Parathyroid adenoma (tissue), 2 donors: ENCODE measurements around the gene CALHM6.

Experiments used
- H2AFZ ChIP-seq: fragments of 300-600 bp; sonication (generic); one replicate; pipeline ENCODE4 v1.7.0; 2017; ENCODE audit warnings: antibody characterized with exemption, mild to moderate bottlenecking
- H3K27ac ChIP-seq: fragments of 300-600 bp; sonication (generic); one replicate; pipeline ENCODE4 v1.7.0; 2017
- H3K27me3 ChIP-seq: fragments of 300-600 bp; sonication (generic); one replicate; pipeline ENCODE4 v1.7.0; 2017; ENCODE audit warnings: low read length; ENCODE audit not compliant: control insufficient read depth, insufficient read depth
- H3K36me3 ChIP-seq: fragments of 300-600 bp; sonication (generic); one replicate; pipeline ENCODE4 v1.7.0; 2017; ENCODE audit warnings: low read length; ENCODE audit not compliant: control insufficient read depth, insufficient read depth
- H3K4me1 ChIP-seq: fragments of 300-600 bp; sonication (generic); one replicate; pipeline ENCODE4 v1.7.0; 2017; ENCODE audit warnings: control low read depth
- H3K4me2 ChIP-seq: fragments of 300-600 bp; sonication (generic); one replicate; pipeline ENCODE4 v1.7.0; 2017; ENCODE audit warnings: low read length
- H3K4me3 ChIP-seq: fragments of 300-600 bp; sonication (generic); one replicate; pipeline ENCODE4 v1.7.0; 2017; ENCODE audit warnings: low read depth, low read length
- H3K79me2 ChIP-seq: fragments of 300-600 bp; sonication (generic); one replicate; pipeline ENCODE4 v1.7.0; 2017; ENCODE audit warnings: control low read depth
- H3K9ac ChIP-seq: fragments of 300-600 bp; sonication (generic); one replicate; pipeline ENCODE4 v1.7.0; 2017; ENCODE audit warnings: mild to moderate bottlenecking
- H3K9me3 ChIP-seq: fragments of 300-600 bp; sonication (generic); one replicate; pipeline ENCODE4 v1.7.0; 2017; ENCODE audit warnings: low read length; ENCODE audit not compliant: control insufficient read depth
- TF ChIP-seq, protein P1 (sequence below): fragments of 300-600 bp; sonication (generic); IDR thresholded peaks from one replicate; pipeline ENCODE4 v1.7.0; 2017; ENCODE audit warnings: antibody characterized with exemption, mild to moderate bottlenecking
- donor health status: primary hyperparathyroidism.

The CALHM6 gene

DNA sequence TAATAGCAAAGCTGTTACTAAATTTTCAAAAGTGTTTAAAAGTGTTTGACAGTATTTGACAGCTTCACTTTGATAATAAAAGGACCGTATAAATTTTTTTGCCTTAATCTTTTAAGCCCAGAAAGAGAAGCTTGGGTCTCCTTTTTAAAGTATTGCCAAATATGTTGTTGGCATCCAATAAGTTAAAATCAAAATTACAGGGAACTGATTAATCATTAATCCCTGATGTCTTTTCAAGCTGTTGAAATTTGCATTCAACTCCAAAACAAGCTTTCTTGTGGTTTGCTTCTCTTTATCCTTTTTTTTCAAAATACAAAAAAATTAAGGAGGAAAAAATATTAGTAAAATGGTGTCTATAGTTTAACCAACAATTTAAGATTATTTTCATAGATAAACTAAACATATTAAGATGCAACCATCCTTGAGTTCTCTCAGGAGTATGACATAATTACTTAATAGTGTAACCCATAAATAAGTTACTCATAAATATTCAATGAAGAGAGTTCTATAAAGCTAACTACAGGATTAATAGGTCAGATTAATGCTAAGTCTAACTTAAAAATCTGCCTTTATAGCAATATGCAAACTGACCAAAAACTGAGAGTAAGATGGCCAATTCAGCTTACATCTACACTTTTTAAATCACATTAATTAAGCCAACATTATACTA is 27.0 kb upstream of the CALHM6 start:
- Histone ChIP-seq H3K4me2 (no peak overlapping the region), H3K36me3 (no peaks in the 10 kb centered on the region), H3K4me1 (no peaks in the 10 kb centered on the region), H2AFZ (no peak overlapping the region), H3K9me3 (no peaks in the 10 kb centered on the region), H3K4me3 (no peak overlapping the region), H3K27ac (no peak overlapping the region), H3K79me2 (no peaks in the 10 kb centered on the region), H3K9ac (no peak overlapping the region), H3K27me3 (no peaks in the 10 kb centered on the region)
- TF ChIP-seq, protein P1, sequence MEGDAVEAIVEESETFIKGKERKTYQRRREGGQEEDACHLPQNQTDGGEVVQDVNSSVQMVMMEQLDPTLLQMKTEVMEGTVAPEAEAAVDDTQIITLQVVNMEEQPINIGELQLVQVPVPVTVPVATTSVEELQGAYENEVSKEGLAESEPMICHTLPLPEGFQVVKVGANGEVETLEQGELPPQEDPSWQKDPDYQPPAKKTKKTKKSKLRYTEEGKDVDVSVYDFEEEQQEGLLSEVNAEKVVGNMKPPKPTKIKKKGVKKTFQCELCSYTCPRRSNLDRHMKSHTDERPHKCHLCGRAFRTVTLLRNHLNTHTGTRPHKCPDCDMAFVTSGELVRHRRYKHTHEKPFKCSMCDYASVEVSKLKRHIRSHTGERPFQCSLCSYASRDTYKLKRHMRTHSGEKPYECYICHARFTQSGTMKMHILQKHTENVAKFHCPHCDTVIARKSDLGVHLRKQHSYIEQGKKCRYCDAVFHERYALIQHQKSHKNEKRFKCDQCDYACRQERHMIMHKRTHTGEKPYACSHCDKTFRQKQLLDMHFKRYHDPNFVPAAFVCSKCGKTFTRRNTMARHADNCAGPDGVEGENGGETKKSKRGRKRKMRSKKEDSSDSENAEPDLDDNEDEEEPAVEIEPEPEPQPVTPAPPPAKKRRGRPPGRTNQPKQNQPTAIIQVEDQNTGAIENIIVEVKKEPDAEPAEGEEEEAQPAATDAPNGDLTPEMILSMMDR, result no peak

DNA sequence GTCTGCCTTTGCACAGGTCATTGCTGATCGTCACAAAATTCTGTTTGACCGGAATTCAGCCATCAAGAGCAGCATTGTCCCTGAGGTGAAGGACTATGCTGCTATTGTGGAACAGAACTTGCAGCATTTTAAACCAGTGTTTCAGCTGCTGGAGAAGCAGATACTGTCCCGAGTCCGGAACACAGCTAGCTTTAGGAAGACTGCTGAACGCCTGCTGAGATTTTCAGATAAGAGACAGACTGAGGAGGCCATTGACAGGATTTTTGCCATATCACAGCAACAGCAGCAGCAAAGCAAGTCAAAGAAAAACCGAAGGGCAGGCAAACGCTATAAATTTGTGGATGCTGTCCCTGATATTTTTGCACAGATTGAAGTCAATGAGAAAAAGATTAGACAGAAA is 24.6 kb upstream of the CALHM6 start:
- Histone ChIP-seq H3K9ac (no peak overlapping the region), H3K4me3 (no peak overlapping the region), H3K4me1 (no peaks in the 10 kb centered on the region), H3K36me3 (no peaks in the 10 kb centered on the region), H3K79me2 (no peaks in the 10 kb centered on the region), H3K4me2 (no peak overlapping the region), H3K27ac (no peak overlapping the region), H3K27me3 (no peaks in the 10 kb centered on the region), H3K9me3 (no peaks in the 10 kb centered on the region), H2AFZ (peak overlapping the region; percentile 47)
- TF ChIP-seq, protein P1, result no peak

DNA sequence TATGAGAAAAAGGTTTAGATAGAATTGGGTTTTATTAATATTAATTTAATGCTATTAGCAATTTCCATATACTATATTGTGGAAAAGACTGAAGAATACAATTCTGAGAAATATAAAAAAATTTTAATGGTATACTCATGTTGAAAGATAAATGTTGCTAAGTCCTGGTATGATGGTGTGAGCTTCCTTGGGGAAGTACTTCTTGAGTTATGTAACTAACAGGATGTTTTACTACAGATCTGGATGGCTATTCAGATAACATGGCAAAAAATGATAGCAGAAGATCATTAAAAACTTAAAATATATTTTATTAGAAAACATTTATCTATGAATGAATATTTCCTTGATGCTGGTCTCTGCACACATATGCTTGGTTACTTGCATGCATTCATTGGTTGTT is 23.5 kb upstream of the CALHM6 start:
- Histone ChIP-seq H3K9me3 (no peaks in the 10 kb centered on the region), H3K9ac (no peak overlapping the region), H3K4me2 (no peak overlapping the region), H2AFZ (no peak overlapping the region), H3K27me3 (no peaks in the 10 kb centered on the region), H3K4me3 (no peak overlapping the region), H3K36me3 (no peaks in the 10 kb centered on the region), H3K27ac (no peak overlapping the region), H3K4me1 (no peaks in the 10 kb centered on the region), H3K79me2 (no peaks in the 10 kb centered on the region)
- TF ChIP-seq, protein P1, result no peak

- Histone ChIP-seq H3K27me3 (no peaks in the 10 kb centered on the region), H3K4me1 (no peaks in the 10 kb centered on the region), H3K27ac (no peak overlapping the region), H3K9me3 (no peaks in the 10 kb centered on the region), H3K4me3 (no peak overlapping the region), H3K4me2 (no peak overlapping the region), H3K36me3 (no peaks in the 10 kb centered on the region), H3K79me2 (no peaks in the 10 kb centered on the region), H2AFZ (no peak overlapping the region), H3K9ac (no peak overlapping the region)
- TF ChIP-seq, protein P1, result no peak
Measured at GRCh38 chr6:116438590-116439448, 22.4 kb upstream of the CALHM6 start.
